GM19193 (cell line): Measurements from ENCODE around the gene CRYM.

ENCODE experiments used
- POLR2A ChIP-seq: IDR thresholded peaks from 4 replicates; pipeline ENCODE4 v1.6.1; 2011; ENCODE audit not compliant: insufficient read depth, insufficient read length; ENCODE audit errors: extremely low read depth

CRYM gene

GRCh38 chr16:21223787-21224186 lies 54.3 kb downstream of the CRYM start:
- TF ChIP-seq POLR2A, result no peak

- no peak for TF ChIP-seq POLR2A
These were observed 55.4 kb downstream of the CRYM start for GRCh38 chr16:21222495-21223337.

DNA sequence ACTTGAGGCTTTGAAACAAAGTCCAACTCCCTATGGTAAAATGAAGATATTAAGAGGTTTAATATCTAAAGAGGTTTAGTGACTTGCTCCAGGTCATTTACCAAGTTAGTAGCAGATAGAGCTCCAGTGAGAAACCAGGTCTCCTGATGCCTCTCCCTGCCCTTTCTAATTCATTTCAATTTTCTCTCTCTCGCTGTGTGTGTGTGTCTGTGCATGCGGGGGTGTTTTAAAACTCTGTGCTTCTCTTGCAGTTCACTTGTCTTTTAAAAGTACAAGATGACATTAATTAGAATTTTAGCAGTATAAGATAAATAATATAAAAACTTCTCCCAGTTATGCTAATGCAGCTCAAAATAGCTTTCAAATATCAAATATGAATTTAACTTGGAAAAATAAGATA lies 58.5 kb downstream of the CRYM start:
- no peak for TF ChIP-seq POLR2A

DNA sequence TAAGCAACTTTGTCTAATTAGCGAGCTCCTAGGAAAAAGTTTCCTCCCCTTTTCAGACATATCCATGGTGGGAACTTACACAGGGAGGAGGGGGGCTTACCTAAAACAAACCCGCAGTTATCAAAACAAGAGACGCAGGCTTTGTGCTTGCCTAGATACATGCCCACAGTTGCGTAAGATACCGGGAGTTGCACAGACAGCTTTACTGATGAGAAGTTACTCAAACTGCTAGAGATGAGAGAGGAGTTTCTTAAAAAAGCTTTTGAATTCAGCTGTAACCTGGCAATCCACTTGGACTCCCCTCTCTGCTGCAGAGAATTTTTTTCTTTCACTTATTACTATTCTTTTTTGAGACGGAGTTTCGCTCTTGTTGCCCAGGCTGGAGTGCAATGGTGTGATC lies 59.9 kb downstream of the CRYM start:
- no peak for TF ChIP-seq POLR2A

DNA sequence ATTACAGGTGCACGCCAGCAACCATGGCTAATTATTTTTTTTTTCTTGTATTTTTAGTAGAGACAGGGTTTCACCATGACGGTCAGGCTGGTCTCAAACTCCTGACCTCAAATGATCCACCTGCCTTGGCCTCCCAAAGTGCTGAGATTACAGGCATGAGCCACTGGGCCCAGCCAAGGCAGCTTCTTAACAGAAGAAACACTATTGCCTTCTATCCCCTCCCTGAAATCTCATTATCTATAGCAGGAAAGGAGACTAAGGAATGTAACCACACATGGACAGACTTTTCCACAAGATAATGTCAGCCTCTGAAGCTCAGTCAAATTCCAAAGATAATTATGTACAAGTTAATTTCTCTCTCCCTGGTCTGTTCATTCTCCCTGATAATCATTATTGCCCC lies 61.0 kb downstream of the CRYM start:
- no peak for TF ChIP-seq POLR2A

GRCh38 chr16:21214086-21214485 lies 64.0 kb downstream of the CRYM start:
- no peak for TF ChIP-seq POLR2A

DNA sequence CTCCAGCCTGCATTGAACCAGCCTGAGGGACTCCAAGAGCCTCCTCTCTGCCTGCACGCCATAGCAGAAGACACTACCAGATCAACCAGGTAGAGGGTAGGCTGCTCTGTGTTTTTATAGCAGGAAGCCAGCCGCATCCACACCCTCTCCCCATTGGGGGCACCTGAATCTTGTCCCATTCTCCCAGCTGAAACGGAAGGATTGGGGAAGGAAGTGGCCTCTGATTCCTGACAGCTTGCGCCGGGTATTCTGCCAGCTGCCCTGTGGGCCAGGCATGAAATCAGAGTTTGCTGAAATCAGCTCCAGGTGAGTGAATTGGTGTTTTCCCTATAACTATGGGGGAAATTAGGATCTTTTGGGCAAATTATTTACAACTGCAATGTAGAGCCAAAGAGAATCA lies 66.6 kb downstream of the CRYM start, which contains the start of gene ZP2:
ZP2 (minus strand) TSS at position 89 of the 400 bp plus-strand sequence; CDS start at position 62, 27 bp downstream.
- TF ChIP-seq POLR2A, result no peak
